Thyroid gland (tissue), 4 donors: ENCODE data around the gene TPBG. TPM values are rescaled to one million over a fixed set of nuclear protein-coding genes. Genes with fewer than 3 reads are reported as not detected.
A peak's percentile ranks its signal among the peaks of the same experiment; 100 is the strongest.

ENCODE experiments used
- DNase-seq, 2 donors: peaks; one replicate each; pipeline ENCODE4 v3.0.0-alpha.2; 2019
- H3K27ac ChIP-seq, 3 donors: fragments of 200-600 bp; sonication (generic); 1 replicate in 2 of 3; 2 replicates in 1 of 3; pipeline ENCODE4 v1.5.1; 2016 to 2019; ENCODE audit warnings: mild to moderate bottlenecking in 1 of 3, moderate library complexity in 1 of 3
- H3K27me3 ChIP-seq: fragments of 200-600 bp; sonication (generic); one replicate; pipeline ENCODE4 v1.5.1; 2019
- H3K36me3 ChIP-seq, 2 donors: fragments of 200-600 bp; sonication (generic); one replicate each; pipeline ENCODE4 v1.5.1; 2016 to 2019
- H3K4me1 ChIP-seq, 2 donors: fragments of 200-600 bp; sonication (generic); one replicate each; pipeline ENCODE4 v1.5.1; 2017 to 2019
- H3K4me3 ChIP-seq, 3 donors: fragments of 200-600 bp; sonication (generic); replicated peaks in 1 of 3; 1 replicate in 2 of 3; 2 replicates in 1 of 3; pipeline ENCODE4 v1.5.1; 2016; ENCODE audit warnings: mild to moderate bottlenecking in 1 of 3
- H3K9me3 ChIP-seq: fragments of 200-600 bp; sonication (generic); one replicate; pipeline ENCODE4 v1.5.1; 2017
- POLR2A ChIP-seq, 2 donors: fragments of 450-650 bp; IDR thresholded peaks; one replicate each; pipeline ENCODE4 v1.6.1; 2017; ENCODE audit warnings: antibody characterized with exemption in 2 of 2, mild to moderate bottlenecking in 2 of 2, moderate library complexity in 1 of 2
- WGBS, 2 donors: methylation state at CpG; one replicate each; pipeline ENCODE4 v1.1.5; 2017; 5-methylcytosine and 5-hydroxymethylcytosine counted together
- intact Hi-C: fragments of 100-400 bp; cut with DNase I; formaldehyde crosslinking; loops from one replicate; pipeline ENCODE4 v1.15.1; 2023
- total RNA-seq, 4 donors: library from RNA; depleted of rRNA; stranded (reverse); fragments of >200 nt; gene quantifications; one replicate each; pipeline ENCODE4 v1.2.3, GENCODE V29; 2016
- TF ChIP-seq, protein P1 (sequence below), 6 experiments: fragments of 200-600 bp in 3 of 6; fragments of 450-650 bp in 3 of 6; sonication (generic) in 3 of 6; IDR thresholded peaks; one replicate each; pipeline ENCODE4 v1.5.1; 2016 to 2019; ENCODE audit warnings: antibody characterized with exemption in 6 of 6, mild to moderate bottlenecking in 2 of 6, inconsistent platforms in 1 of 6, moderate library complexity in 1 of 6

Gene TPBG, protein sequence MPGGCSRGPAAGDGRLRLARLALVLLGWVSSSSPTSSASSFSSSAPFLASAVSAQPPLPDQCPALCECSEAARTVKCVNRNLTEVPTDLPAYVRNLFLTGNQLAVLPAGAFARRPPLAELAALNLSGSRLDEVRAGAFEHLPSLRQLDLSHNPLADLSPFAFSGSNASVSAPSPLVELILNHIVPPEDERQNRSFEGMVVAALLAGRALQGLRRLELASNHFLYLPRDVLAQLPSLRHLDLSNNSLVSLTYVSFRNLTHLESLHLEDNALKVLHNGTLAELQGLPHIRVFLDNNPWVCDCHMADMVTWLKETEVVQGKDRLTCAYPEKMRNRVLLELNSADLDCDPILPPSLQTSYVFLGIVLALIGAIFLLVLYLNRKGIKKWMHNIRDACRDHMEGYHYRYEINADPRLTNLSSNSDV
- 10 to 100 TPM; 28.0 to 39.2 (median 32.6) TPM for total RNA-seq

DNA sequence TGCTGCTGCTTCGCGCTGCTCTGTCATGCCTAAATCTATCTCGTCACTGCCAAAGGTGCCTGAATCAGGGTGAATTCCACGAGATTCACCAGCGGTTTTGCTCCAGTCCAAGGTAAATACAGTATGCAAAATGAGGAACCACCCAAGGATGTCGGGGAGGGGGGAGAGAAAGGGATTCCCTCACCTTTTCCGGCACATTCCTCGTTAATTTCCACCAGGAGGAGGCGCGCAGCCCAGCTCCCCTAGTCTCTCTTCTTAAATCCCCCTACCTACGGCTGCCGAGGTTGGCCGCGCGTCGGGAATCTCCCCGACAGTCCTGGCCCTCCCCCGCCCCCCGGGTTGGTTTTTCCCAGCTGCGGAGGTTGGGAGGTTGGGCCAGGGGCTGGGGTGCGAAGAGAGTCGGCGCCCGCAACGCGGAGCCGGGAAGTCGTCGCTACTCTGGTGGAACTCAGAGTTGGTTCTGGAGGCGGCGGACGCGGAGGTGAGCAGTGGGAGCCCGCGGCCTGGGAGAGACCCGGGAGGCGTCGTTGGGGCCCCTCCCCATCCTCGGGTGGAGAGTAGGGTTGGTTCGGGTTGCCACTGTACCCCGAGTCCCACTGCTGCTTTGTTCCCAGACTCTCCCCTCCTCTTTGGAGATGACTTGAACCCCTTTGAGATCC lies at the start of gene TPBG:
TSS of gene TPBG (plus strand) at position 390 of the 659 bp plus-strand sequence. CDS start 1,145 bp downstream, outside the sequence.
- intact Hi-C loops: no loop called here
- TF ChIP-seq POLR2A (IDR thresholded peaks at IDR 0.05): peak in 1 of 2 donors; percentile 57
- TF ChIP-seq, protein P1, sequence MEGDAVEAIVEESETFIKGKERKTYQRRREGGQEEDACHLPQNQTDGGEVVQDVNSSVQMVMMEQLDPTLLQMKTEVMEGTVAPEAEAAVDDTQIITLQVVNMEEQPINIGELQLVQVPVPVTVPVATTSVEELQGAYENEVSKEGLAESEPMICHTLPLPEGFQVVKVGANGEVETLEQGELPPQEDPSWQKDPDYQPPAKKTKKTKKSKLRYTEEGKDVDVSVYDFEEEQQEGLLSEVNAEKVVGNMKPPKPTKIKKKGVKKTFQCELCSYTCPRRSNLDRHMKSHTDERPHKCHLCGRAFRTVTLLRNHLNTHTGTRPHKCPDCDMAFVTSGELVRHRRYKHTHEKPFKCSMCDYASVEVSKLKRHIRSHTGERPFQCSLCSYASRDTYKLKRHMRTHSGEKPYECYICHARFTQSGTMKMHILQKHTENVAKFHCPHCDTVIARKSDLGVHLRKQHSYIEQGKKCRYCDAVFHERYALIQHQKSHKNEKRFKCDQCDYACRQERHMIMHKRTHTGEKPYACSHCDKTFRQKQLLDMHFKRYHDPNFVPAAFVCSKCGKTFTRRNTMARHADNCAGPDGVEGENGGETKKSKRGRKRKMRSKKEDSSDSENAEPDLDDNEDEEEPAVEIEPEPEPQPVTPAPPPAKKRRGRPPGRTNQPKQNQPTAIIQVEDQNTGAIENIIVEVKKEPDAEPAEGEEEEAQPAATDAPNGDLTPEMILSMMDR (IDR thresholded peaks at IDR 0.05): peak in 3 of 6 experiments; percentile 36 to 39 (median 37)
- 0 to 1% methylated on average over 22 to 26 of the region's 41 CpGs for WGBS, 2 donors
- H3K4me3 ChIP-seq: peak within 1 kb of the TSS; percentile 43 to 86 (median 64)
- H3K9me3 ChIP-seq: no peaks in the 10 kb centered on the region
- peak; percentile 64 to 70 for DNase-seq
- no peaks in the 10 kb centered on the region for H3K36me3 ChIP-seq
- peak within 1 kb of the TSS; percentile 75 to 79 (median 76) for H3K27ac ChIP-seq
- no peaks in the 10 kb centered on the region for H3K27me3 ChIP-seq
- peaks cover 6 to 11% of the 10 kb centered on the region in 2 donors for H3K4me1 ChIP-seq

DNA sequence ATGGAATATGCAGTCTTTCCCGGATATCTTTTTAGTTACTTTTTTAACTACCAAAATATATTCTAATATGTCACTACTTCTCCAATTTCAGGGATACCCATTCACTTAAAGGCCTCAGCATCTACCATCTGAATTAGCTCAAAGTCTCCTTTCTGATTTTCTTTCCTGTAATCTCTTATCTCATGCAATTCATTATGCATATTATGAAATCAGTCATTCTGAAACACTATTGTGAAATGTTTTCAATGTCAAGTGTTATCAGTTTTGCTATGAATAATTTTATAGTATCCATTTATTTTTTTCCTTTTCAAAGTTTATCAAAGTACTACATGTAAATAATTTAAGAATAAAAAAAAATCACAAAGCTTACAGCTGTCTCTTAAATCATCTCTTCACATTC lies 41.2 kb upstream of the TPBG start:
- WGBS, 2 donors: 85 to 88% methylated on average over 1 of the region's 1 CpG
- no peak for DNase-seq
- H3K4me3 ChIP-seq: no peak overlapping the region
- TF ChIP-seq, protein P1 (IDR thresholded peaks at IDR 0.05): no peak
- no peak for TF ChIP-seq POLR2A (IDR thresholded peaks at IDR 0.05)
- no peaks in the 10 kb centered on the region for H3K36me3 ChIP-seq
- no peak overlapping the region for H3K27ac ChIP-seq
- no peaks in the 10 kb centered on the region for H3K9me3 ChIP-seq
- H3K4me1 ChIP-seq: no peaks in the 10 kb centered on the region
- intact Hi-C loops: no loop called here
- no peaks in the 10 kb centered on the region for H3K27me3 ChIP-seq

DNA sequence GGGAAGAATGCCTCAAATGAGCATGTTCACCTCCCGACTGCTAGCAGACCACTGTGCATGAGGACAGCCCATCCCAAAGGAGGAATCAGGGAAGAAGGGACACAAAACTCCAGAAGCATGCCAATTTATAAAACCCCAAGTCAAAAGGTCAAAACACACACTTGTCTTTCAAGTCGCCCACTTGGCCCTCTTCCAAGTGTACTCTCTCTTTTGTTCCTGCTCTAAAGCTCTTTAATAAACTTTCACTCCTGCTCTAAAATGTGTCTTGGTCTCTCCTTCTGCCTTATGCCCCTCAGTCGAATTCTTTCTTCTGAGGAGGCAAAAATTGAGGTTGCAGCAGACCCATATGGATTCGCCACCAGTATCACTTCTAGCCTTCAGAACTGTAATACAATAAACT lies 33.9 kb upstream of the TPBG start:
- WGBS, 2 donors: 58 to 61% methylated on average over 4 of the region's 4 CpGs
- no peaks in the 10 kb centered on the region for H3K36me3 ChIP-seq
- intact Hi-C loops: no loop called here
- H3K9me3 ChIP-seq: no peaks in the 10 kb centered on the region
- H3K4me1 ChIP-seq: no peaks in the 10 kb centered on the region
- no peak overlapping the region for H3K27ac ChIP-seq
- H3K27me3 ChIP-seq: no peaks in the 10 kb centered on the region
- TF ChIP-seq, protein P1 (IDR thresholded peaks at IDR 0.05): no peak
- TF ChIP-seq POLR2A (IDR thresholded peaks at IDR 0.05): no peak
- no peak overlapping the region for H3K4me3 ChIP-seq
- no peak for DNase-seq

DNA sequence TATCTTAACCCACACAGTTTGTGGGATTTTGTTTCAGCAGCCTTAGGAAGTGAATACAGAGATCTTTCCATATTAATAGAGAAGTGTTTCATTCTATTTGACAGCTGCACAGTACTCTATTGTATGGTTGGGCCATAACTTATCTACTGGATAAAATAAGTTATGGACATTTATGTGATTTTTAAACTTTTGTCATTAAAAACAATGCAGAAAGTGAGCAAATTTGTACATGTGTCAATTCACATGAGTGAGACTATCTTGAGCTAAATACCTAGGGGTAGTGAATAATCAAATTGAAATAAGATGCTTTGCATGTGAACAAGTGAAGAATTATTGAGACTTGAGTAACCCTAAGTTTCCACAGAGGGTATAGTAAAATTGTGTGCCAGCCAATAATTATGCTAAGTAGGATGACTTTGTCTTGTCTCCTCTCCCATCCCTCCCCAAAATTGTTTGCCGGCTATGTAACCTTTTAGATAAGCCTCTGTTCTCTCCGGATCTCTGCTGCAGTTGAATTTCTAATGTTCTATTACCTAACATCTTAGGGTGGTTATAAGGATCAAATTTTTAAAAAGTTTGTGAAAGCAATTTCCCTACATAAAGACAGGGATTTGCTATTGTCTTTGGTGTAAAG lies 33.3 kb upstream of the TPBG start:
- Histone ChIP-seq H3K4me3 (no peak overlapping the region), H3K27me3 (no peaks in the 10 kb centered on the region), H3K9me3 (no peaks in the 10 kb centered on the region), H3K4me1 (no peaks in the 10 kb centered on the region), H3K36me3 (no peaks in the 10 kb centered on the region), H3K27ac (no peak overlapping the region)
- 92 to 94% methylated on average over 2 of the region's 2 CpGs for WGBS, 2 donors
- intact Hi-C loops: no loop called here
- no peak for TF ChIP-seq POLR2A (IDR thresholded peaks at IDR 0.05)
- no peak for DNase-seq

DNA sequence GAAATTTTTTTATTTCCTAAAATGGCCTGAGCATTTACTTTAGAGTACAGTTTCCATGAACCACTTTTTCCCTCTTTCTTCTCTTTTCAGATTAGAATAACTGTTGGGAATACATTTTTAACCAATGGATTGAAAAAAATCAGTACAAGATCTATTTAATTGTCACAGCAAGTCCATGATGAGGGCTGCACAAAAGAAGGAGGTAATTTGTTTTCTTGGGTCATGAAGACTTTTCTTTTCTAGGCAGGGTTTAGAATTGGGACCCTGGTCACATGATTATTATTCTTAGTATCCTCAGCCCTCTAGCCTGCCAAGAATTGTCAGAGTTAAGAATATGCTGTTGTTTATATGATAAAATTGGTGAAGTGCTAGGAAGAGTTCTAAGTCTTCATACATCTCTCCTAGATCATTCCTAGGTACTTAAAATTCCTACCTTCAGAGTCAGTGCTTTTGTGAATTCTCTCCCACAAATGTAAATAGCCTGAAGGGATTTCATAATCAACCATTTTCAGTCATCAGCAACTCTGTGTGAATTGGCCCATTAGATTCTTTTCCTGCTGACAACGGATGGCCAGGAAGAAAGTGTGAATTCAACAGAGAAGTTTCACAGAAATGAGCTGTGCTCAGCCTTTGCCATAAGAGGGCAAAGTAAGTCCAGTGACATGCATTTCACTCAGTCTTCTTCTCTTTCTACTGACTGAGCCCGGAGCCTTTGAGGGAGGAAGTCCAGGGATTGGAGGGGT lies 32.4 kb upstream of the TPBG start:
- intact Hi-C loops: no loop called here
- Histone ChIP-seq H3K9me3 (no peaks in the 10 kb centered on the region), H3K4me3 (no peak overlapping the region), H3K4me1 (no peaks in the 10 kb centered on the region), H3K27me3 (no peaks in the 10 kb centered on the region), H3K27ac (no peak overlapping the region), H3K36me3 (no peaks in the 10 kb centered on the region)
- TF ChIP-seq, protein P1 (IDR thresholded peaks at IDR 0.05): no peak
- TF ChIP-seq POLR2A (IDR thresholded peaks at IDR 0.05): no peak
- 32 to 38% methylated on average over 2 of the region's 2 CpGs for WGBS, 2 donors
- DNase-seq: no peak
